Muscle of leg (tissue), 11 donors: ENCODE results near the gene TAS1R1. TPM values are rescaled to one million over a fixed set of nuclear protein-coding genes. Genes with fewer than 3 reads are reported as not detected.
A peak's percentile ranks its signal among the peaks of the same experiment; 100 is the strongest.

Source experiments
- DNase-seq: peaks from one replicate; pipeline ENCODE4 v3.0.0; 2013
- H3K27ac ChIP-seq: one replicate; pipeline ENCODE4 v1.5.1; 2013; ENCODE audit warnings: mild to moderate bottlenecking, low read length, control low read depth
- H3K27me3 ChIP-seq: one replicate; pipeline ENCODE4 v1.6.1; 2013; ENCODE audit warnings: low read length; ENCODE audit not compliant: control insufficient read depth, insufficient read depth
- H3K36me3 ChIP-seq: one replicate; pipeline ENCODE4 v1.6.1; 2013; ENCODE audit warnings: low read length; ENCODE audit not compliant: control insufficient read depth, insufficient read depth
- H3K4me1 ChIP-seq: one replicate; pipeline ENCODE4 v1.6.1; 2013; ENCODE audit warnings: low read length; ENCODE audit not compliant: control insufficient read depth, insufficient read depth
- H3K4me3 ChIP-seq: one replicate; pipeline ENCODE4 v1.5.1; 2013; ENCODE audit warnings: low read length, control low read depth
- H3K9me3 ChIP-seq: replicated peaks from 2 replicates; pipeline ENCODE4 v1.6.1; 2013; ENCODE audit warnings: low read depth, low read length; ENCODE audit not compliant: control insufficient read depth
- WGBS: methylation state at CpG from one replicate; pipeline ENCODE4 v1.1.5; 2013; ENCODE audit warnings: missing lambda C conversion rate; ENCODE audit not compliant: insufficient coverage; 5-methylcytosine and 5-hydroxymethylcytosine counted together
- polyA plus RNA-seq, 8 donors: library from polyadenylated mRNA; unstranded; fragments of 120-200 nt; gene quantifications; one replicate each; pipeline versions ENCODE4 v1.2.1 to v1.2.3, GENCODE V29; 2013; ENCODE audit warnings: inconsistent platforms in 1 of 8, low replicate concordance in 1 of 8; ENCODE audit not compliant: insufficient read length in 8 of 8, insufficient read depth in 1 of 8
- total RNA-seq: library from RNA; stranded (reverse); fragments of 120-200 nt; gene quantifications from one replicate; pipeline ENCODE4 v1.2.4, GENCODE V29; 2013

Gene TAS1R1
- total and polyA plus RNA-seq, 9 donors = 2.7 to 9.7 (median 5.8) TPM

GRCh38 chr1:6580593-6581409, 25.7 kb downstream of the TAS1R1 start:
- Histone ChIP-seq H3K27me3 (no peaks in the 10 kb centered on the region), H3K4me3 (peak overlapping the region; percentile 84), H3K9me3 (no peaks in the 10 kb centered on the region), H3K36me3 (peaks cover 8% of the 10 kb centered on the region), H3K27ac (peak overlapping the region; percentile 88), H3K4me1 (peaks cover 29% of the 10 kb centered on the region)
- 30% methylated on average over 19 of the region's 19 CpGs for WGBS
- no peak for DNase-seq

- Histone ChIP-seq H3K9me3 (no peaks in the 10 kb centered on the region), H3K4me1 (peaks cover 34% of the 10 kb centered on the region), H3K36me3 (peaks cover 10% of the 10 kb centered on the region), H3K27ac (no peak overlapping the region), H3K4me3 (no peak overlapping the region), H3K27me3 (no peaks in the 10 kb centered on the region)
- DNase-seq = no peak
- WGBS = 80% methylated on average over 8 of the region's 10 CpGs
Measured at GRCh38 chr1:6581561-6582305, 26.6 kb downstream of the TAS1R1 start.

- DNase-seq = no peak
- Histone ChIP-seq H3K4me3 (no peak overlapping the region), H3K9me3 (no peaks in the 10 kb centered on the region), H3K27ac (no peak overlapping the region), H3K4me1 (peaks cover 40% of the 10 kb centered on the region), H3K27me3 (no peaks in the 10 kb centered on the region), H3K36me3 (peaks cover 10% of the 10 kb centered on the region)
- WGBS = no CpG with 5 or more reads among the region's 1 CpG
Measured at GRCh38 chr1:6582370-6582769, 27.3 kb downstream of the TAS1R1 start.

DNA sequence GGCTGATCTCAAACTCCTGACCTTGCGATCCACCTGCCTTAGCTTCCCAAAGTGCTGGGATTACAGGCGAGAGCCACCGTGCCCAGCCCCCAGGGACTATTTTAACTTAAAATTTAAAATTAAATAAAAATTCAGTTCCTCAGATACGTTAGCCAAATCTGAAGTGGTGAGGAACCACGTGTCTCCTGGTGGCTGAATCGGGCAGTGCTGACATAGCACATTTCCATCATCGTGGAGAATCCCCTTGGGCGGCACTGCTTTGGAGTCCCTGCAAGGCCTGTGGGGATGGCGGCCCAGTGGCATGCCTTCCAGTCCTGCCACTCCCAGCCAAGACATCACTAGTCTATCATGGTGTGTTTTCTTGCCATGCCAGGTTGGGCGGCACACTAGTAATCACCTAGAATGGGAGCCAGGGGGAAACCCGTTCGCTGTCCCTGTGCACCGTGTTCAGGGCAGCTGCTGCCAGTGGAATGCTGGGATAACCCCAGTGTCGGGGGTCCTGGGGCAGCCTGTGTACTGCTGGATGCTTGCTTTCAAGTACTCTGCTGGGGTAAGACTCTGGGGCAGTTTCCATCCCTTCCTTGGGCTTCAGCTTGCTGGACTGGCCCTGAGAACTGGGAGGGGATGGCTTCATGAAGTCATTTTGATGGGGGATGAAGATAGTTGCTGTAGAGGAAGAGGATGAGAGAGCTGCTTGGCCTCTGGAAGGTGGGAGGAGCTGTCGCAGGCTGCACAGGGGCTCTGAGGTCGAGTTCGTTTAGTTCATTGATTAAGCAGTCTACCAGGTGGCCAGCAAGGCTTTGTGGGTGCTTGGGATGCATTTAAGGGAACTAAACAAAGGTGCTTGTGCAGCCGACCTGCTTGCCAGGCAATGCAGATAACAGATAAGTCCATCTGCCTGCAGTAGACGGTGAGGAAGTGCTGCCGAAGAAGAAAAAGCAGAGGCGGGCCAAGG, 29.3 kb downstream of the TAS1R1 start:
- H3K4me3 ChIP-seq = no peak overlapping the region
- peaks cover 28% of the 10 kb centered on the region for H3K36me3 ChIP-seq
- H3K4me1 ChIP-seq = peaks cover 55% of the 10 kb centered on the region
- H3K9me3 ChIP-seq = no peaks in the 10 kb centered on the region
- no peaks in the 10 kb centered on the region for H3K27me3 ChIP-seq
- no peak overlapping the region for H3K27ac ChIP-seq
- WGBS = 78% methylated on average over 21 of the region's 21 CpGs
- no peak for DNase-seq

- H3K27ac ChIP-seq = no peak overlapping the region
Measured at GRCh38 chr1:6585081-6585722, 30.1 kb downstream of the TAS1R1 start.

GRCh38 chr1:6585841-6586240, 30.7 kb downstream of the TAS1R1 start:
- peaks cover 43% of the 10 kb centered on the region for H3K36me3 ChIP-seq
- H3K27ac ChIP-seq = no peak overlapping the region
- no peaks in the 10 kb centered on the region for H3K9me3 ChIP-seq
- H3K4me3 ChIP-seq = no peak overlapping the region
- no peaks in the 10 kb centered on the region for H3K27me3 ChIP-seq
- no peak for DNase-seq
- 89% methylated on average over 7 of the region's 7 CpGs for WGBS
- H3K4me1 ChIP-seq = peaks cover 52% of the 10 kb centered on the region

More at GRCh38 chr1:6585081-6585722, 30.1 kb downstream of the TAS1R1 start:
- WGBS = 72% methylated on average over 11 of the region's 12 CpGs
- no peak for DNase-seq
- Histone ChIP-seq H3K4me1 (peaks cover 58% of the 10 kb centered on the region), H3K27me3 (no peaks in the 10 kb centered on the region), H3K4me3 (no peak overlapping the region), H3K9me3 (no peaks in the 10 kb centered on the region), H3K36me3 (peaks cover 36% of the 10 kb centered on the region)

DNA sequence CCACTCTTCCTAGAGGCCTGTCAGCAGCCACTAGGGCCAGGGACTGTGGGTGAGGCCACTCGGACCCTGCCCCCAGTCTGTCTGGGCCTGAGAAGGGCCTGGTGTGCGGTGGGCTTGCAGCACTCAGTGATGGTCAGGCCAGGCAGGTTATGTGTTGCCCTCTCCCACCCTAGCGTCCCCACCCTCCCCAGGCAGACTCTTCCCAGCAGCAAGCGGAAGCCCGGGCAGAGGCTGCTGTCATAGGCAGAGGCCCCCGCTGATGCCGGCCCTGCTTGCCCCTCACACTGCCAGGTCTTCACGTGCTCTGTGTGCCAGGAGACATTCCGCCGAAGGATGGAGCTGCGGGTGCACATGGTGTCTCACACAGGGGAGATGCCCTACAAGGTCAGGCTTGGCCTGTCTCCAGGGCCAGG, 31.3 kb downstream of the TAS1R1 start:
- 84% methylated on average over 11 of the region's 11 CpGs for WGBS
- H3K27ac ChIP-seq = no peak overlapping the region
- peaks cover 50% of the 10 kb centered on the region for H3K4me1 ChIP-seq
- peaks cover 48% of the 10 kb centered on the region for H3K36me3 ChIP-seq
- no peaks in the 10 kb centered on the region for H3K9me3 ChIP-seq
- H3K27me3 ChIP-seq = no peaks in the 10 kb centered on the region
- H3K4me3 ChIP-seq = no peak overlapping the region
- no peak for DNase-seq

DNA sequence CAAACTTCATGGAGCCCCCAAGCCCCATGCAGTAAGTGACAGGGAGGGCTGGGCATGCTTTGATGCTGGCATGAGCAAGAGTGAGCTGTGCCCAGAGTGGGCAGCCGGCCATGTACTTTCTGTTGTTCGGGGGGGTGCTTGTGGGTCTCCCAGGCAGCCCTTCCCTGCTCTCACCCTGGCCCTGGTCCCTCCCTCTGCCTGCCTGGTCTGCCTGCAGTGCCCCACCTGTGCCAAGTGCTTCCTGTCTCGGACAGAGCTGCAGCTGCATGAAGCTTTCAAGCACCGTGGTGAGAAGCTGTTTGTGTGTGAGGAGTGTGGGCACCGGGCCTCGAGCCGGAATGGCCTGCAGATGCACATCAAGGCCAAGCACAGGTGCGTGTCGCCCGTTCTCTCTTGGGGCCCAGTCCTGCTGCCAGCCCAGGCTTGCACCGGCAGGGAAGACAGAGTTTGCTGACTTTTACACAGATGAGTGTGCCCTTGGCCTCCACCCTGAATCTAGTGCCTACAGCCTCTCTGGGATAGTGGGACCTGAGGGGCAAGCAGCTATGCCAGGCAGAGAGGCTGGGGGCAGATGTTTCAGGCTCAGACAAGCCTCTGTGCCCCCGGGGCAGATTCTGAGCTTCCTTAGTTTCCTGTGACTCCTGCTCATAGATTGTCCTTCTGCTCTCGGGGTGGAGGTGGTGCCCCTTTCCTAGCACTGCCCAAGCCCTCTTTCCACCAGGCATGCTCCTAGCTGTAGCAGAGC, 32.3 kb downstream of the TAS1R1 start:
- Histone ChIP-seq H3K36me3 (peaks cover 55% of the 10 kb centered on the region), H3K9me3 (no peaks in the 10 kb centered on the region), H3K4me1 (peaks cover 51% of the 10 kb centered on the region), H3K27me3 (no peaks in the 10 kb centered on the region), H3K27ac (peak overlapping the region; percentile 47), H3K4me3 (no peak overlapping the region)
- WGBS = 77% methylated on average over 11 of the region's 13 CpGs
- peak; percentile 76 for DNase-seq
